Activated naive CD4-positive, alpha-beta T cell (primary cell): ENCODE measurements around the gene MALT1.

ENCODE experiments used
- DNase-seq, 4 experiments: peaks; one replicate each; lab custom pipeline; 2025; lab: John Stamatoyannopoulos, UW

Gene MALT1

DNA sequence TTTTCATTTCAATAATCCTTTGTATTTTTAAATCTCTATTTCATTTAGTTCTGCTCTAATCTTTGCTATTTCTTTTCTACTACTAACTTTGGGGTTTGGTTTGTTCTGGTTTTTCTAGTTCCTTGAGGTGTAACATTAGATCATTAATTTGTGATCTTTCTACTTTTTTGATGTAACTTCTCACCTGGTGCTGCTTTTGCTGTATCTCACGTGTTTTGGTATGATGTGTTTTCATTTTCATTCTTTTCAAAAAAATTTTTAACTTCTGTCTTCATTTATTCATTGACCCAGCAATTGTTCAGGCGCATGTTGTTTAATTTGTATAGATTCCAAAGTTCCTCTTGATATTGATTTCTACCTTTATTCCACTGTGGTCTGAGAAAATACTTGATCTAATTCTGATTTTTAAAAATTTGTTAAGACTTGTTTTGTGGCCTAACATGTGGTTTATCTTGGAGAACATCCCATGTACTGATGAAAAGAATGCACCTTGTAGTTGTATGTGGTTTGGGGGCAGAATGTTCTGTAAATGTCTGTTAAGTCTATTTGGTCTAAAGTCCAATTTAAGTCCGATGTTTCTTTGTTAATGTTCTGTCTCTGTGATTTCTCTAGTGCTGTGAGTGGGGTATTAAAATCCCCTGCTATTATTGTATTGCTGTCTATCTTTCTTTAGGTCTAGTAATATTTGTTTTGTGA, 17.3 kb upstream of the MALT1 start:
- no peak for DNase-seq

DNA sequence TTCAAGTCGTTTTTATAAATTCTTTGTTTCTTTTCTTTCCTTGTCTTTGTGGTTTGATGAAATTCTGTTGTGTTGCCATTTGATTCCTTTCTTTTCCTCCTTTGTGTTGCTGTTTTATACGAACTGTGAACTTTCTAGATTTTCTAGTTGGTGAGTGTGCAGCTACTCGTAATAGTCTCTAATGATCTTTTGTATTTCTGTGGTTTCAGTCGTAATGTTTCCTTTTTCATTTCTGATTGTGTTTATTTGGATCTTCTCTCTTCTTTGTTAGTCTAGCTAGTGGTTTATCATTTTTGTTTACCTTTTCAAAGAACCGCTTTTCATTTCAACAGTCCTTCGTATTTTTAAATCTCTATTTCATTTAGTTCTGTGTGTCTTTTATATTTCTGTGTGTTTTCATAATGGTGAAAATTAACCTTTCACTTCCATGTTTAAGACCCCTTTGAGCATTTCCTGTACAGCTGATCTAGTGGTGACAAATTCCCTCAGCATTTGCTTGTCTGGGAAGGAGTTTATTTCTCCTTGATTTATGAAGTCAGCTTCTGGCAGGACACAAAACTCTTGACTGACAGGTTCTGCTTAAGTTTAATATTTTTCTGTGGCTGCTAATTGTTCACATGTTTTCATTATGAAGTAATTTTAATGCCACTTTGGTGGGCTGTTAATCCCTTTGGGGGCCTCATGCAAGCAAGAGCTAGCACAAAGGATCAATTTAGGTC, 16.2 kb upstream of the MALT1 start:
- no peak for DNase-seq

DNA sequence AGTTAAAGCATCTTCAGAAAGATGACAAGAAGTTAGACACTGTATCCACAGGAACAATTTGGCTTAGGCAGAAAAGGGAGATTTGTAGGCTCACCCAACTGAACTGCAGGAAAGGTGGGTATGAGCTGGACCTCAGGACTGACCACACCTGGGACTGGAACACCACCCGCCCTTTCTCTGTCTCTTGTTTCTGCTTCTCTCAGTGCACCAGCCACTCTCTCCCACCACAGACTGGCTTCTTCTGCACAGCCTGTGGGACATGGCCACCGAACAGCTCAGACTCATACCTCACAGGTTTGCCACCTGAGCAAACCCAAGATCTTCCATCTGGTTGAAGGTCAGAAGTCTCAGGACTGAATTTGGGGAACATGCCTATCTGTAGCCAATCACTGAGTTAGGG, 14.2 kb upstream of the MALT1 start:
- no peak for DNase-seq

DNA sequence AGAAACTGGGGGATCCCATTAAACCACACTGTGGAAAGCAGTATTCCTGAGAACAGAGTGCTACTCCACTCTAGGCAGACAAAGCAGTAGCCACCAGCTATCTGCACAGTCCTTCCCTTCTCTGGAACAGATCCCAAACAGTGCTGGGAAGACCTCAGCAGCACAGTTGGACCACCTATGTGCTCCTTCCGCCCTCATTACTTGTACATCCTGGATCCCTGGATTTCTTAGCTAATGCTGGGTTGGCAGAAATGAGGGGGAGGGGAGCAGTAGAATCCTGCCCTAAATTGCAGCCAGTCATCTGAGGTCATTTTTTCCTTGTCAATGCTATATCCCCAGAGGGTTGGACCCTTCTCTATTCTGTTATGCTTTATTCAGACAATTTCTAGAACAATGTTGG, 13.8 kb upstream of the MALT1 start:
- no peak for DNase-seq

DNA sequence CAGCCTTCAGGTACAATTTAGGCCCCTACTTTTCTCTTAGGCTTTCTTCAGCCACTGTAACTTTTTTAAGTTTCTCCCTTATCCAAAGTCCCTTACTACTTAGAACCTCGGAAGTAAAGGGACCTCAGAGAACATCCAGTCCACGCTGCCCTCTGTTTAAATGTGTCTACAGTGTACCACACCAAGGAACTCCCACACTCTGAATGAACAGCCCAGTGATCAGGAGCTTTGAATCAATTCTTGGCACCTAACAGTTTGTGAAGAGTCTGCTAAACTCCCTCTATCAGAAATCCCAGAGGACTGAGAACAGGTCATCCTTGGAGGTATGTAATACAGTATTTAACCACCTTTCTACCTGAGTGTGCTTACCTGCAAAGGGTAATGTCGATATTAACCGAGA, 11.6 kb upstream of the MALT1 start:
- no peak for DNase-seq

DNA sequence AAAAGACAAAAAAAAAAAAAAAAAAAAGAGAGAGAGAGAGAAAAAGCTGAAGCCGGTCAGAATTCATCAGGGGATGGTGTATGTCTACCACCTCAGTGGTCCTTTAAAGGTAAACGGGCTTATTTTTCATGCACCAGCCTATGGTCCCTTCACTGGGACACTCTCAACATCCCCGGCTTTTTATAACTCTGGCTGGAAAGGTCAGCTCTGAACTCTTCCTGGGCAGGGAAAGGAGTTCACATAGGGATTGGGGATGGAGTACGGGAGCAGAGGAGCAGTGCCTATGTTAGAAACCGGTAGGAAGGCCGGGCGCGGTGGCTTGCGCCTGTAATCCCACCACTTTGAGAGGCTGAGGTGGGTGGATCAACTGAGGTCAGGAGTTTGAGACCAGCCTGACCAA, 10.3 kb upstream of the MALT1 start:
- no peak for DNase-seq

DNA sequence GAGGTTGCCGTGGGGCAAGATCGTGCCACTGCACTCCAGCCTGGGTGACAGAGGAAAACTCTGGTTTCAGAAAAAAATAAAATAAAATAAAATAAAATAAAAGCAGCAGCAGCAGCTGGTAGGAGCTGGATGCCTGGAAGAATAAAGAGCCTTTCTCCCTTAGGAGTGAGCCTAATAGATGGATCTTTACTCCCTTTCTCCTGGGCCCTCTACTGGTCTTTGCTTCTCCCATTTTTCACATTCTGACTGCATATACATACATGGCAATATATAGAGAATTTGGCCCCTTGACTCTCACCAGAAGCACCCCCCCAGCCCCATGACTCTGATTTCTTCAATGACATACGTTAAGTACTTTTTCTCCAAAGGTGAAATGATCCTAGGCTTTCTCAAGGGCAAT, 9.8 kb upstream of the MALT1 start:
- DNase-seq: no peak

DNA sequence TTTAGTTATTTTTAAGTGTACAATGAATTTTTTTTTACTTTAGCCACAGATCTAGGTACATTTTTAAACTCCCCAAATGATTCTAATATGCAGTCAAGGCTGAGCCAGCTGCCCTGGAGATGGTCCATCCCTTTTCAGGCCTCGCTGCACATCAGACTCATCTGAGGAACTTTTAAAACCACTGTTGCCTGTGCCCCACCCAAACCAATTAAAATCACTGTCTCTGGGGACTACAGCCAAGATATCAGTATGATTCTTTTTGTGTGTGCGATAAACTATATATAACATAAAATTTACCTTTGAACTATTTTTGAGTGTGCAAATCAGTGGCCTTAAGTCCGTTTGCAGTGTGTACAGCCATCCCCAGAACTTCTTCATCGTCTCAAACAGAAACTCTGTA, 9.1 kb upstream of the MALT1 start:
- no peak for DNase-seq

DNA sequence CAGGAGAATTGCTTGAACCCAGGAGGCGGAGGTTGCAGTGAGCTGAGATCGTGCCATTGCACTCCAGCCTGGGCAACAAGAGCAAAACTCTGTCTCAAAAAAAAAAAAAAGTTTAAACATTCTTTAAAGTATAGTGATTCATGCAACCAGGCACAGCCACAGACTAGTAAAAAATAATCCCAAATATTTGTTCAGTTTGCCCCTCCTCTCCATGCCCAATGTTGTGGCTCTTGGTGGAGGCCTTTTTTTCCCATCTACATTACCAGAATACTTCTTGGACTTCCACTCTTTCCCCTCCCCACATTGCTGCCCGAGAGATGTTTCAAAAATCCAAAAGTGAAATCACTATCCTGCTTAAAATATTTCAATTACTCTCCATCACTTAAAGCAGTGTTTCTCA, 5.1 kb upstream of the MALT1 start:
- no peak for DNase-seq

DNA sequence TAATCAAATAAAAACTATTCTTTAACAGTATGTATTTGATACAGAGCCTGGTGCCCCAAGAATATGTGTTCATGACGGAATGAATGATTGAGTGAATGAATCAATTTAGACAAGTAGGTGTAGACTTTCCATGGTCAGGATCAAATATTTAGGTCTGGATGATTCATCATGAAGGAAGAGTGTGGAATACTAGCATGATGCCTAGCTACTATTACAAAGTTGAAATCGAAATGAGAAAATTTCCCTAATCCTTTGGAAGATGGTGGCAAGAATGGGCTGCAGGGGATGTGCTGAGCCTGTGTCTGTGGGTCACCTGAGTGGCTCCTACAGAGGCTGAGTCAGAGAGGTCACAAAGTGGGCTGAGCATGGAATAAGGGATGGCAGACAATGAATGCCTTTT, 3.1 kb upstream of the MALT1 start:
- DNase-seq: no peak

DNA sequence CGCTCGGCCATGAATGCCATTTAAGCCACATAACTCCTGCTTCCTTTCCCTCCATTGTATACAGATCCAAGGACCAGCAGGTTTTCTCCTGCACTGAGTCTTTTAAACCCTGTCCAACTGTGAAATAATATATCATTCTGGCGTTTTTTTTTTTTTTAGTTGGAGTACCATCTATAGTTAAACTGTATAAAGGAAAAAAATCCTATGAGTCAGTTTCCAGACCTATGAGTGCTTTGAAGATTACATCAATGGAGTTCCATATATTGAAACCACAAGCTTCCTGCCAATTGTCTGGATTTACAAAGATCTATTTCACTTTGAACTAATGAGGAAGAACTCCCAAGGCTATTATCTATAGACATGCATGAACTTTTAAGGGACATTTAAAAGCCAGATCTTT, 2.4 kb upstream of the MALT1 start:
- DNase-seq: no peak

DNA sequence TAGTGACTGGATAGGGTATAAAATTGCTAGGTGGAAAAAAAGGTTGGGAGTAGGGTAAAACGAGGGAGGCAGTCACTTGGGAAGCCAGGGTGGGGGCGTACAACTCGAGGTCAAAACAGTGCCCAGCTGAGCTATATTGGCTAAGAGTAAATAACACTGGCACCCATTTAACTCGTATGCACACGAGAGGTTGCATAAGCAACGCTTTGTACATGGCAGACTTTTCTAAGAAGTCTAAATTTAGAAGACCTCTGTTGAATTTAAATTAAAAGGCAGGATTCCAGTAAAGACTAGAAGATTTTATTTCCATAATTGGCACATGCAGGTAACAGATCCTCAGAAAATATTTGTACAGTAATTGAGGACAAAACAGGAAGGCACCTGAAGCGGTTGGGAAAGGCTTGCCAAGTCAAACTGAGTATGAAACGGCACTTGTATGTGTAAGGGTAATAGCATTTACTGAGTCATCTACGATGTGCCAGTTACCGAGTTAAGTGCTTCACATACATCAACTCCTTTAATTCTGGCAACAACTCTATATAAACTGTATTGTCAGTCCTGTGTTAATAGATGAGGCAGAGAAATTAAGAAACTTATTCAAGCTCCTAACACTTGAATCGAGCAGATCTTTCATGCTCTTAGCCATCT, 1.4 kb upstream of the MALT1 start:
- no peak for DNase-seq

DNA sequence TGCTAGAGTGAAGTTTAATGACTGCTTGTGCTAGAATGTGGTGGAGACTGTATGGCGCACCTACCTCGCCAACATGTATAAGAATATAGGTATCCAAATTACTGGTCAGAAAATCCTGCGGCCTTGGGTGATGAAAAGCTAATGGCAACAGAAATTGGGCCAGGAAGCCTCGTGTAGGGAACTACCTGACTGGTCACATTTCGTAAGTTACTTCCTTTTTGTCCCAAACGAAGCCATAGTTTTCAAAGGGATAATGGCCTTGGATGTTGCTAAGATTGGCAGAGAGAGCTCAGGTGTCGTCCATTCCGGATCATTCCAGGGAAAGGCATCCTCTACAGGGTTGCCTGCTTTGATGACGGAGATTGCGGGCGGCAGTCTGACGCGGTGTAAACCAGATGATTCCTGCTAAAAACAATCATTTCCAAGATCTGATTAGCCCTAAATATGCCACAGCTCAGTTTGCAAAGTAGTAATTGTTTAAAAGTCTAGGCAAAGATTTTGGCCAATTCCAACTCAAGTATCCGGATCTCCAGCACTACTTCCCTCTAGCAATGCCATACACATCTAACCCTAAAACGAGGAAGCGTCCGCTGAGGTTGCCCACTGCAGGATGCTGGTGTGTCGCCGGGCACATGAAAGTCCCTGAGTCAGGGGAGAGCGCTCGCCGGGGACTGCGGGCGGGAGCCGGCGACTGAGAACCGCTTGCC, 708 bp upstream of the MALT1 start:
- DNase-seq: no peak

DNA sequence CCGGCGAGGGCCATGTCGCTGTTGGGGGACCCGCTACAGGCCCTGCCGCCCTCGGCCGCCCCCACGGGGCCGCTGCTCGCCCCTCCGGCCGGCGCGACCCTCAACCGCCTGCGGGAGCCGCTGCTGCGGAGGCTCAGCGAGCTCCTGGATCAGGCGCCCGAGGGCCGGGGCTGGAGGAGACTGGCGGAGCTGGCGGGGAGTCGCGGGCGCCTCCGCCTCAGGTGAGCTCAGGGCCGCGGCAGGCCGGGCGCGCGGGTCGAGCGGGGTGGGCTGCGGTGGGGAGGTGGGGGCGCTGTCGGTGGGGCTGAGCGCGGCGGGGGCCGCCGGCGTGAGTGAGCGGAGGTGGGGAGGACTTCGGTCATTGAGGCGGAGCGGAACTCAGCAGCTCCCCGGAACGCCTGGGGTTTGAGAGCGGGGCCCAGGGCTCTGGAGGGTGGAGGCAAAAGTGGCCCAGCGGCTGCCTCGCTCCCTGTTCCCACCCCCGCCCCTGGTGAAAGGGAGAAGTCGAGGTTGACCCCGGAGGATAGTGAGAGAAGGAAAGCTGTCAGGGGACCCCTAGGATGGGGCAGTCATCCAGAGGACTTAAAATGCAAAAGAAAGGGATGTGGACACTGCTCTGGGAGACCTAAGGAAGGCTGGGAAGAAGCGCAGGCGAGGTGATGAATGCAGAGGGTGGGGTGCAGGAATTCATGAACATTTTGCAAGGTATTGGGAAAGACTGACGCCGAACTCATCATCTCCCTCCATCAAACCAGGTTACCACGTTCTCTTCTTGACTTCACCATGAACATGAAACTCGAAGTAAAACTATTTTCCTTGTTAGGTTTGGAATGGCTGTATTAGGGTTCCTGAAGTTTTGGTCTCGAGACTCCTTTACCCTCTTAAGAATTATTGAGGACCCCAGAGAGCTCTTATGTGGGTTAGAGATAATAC, 633 bp downstream of the MALT1 start:
- peak in 3 of 4 experiments; percentile 47 to 63 (median 51) for DNase-seq

DNA sequence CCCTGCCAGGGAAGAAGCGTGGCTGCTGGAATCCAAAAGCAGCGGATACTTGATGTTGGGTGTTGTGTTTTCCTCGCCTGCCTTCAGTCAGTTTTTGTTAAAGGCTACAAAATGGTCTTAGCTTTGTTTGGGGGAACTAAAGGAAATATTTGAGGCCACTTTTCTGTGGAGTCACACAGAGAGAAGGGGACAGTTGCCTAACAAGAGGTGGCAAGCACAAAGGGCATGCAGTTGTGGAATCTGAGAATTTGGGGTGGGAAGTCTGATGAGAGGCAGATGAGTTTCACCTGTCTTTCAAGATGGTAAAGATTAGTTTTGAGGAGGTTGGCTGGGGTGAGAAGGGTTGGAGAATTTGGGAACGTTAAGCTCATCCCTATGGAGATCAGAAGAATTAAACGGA, 2.9 kb downstream of the MALT1 start:
- DNase-seq: no peak

DNA sequence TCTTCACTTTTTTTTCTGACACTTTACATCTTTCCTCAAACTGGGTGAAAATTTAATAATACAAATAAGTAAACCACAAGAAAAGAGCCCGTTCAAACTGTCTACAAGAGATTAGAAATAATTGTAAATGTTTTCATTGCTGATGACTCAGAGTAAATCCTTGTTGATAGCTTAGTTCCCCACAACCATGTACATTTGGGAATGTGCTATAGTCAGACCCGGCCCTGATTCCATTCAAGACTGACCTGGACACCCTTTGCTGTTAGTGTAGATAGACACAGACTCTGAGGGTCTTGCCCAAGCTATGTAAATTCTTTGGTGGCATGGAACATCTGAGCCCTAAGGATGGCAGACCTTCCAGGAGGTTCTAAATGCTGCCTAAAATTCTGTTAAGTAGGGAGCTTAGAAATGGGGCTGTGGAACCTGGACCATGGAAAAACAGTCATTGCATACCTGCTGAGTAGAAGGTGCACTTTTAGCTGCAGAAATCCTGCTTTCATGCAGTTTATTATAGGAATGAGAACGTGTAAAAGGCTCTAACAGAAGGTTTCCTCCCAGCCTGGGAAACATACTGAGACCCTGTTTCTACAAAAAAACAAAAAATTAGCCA, 3.7 kb downstream of the MALT1 start:
- DNase-seq: no peak

DNA sequence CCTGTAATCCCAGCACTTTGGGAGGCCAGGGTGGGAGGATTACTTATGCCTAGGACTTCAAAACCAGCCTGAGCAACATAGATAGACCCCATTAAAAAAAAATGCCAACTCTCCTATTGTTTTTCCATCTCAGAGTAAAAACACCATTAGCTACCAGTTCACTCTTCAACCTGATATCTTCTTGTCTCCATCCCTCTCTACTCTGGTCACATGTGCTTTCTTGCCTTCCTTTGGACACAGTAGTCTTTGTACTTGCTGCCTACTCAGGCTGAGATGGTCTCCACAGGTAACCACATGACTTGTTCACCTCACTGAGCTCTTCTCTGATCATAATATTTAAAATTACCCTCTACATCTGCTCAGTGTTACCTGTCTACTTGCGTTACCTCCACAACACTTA, 5.0 kb downstream of the MALT1 start:
- DNase-seq: no peak

DNA sequence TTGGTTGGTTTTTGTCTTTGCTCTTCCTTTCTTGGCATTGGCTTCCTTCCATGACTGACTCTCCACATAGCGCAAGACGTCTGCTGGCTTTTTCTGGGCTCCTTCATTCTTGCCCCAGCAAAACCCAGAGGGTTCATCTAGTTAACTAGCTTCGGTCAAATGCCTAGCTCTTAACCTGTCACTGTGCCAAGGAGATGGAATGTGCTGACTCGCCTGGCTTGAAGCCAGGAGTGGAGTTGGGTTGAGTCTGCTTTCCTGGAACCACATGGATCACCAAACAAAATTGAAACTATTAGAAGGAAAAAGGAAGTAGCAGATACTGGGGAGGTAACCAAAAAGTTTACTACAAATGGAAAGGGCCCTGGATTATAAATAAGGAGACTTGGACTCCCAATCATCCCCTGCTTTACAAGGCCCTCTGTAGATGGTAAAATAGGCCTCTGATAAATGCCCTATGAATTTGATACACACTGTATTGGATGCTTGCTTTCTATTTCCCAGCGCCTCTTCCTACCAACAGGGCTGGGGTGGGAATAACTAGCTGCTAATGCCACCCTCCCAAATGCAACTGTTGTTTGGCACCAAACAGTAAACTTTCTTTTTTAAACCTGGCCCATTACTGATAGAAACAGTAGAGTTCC, 11.3 kb downstream of the MALT1 start:
- DNase-seq: no peak

DNA sequence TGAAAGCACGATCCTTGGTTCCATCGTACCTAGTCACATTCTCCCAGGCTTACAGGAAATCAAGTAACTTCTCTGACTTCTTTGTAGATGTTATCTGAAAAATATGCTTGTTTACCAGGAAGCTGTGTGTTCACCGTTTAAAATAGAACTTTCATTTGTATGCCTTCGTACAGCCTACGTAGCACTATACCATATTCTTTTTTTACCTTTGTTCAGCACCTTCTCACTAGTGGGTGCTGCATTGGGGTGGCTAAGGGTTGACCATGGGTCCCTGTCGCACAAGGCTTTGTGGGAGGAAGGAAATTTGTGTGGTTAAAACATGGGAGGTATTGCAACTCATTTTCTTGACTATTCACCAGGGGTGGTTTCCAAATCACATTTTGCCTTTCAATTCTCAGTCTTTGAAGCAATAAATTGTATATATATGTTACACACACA, 16.6 kb downstream of the MALT1 start:
- DNase-seq: peak in 3 of 4 experiments; percentile 2 to 19 (median 11)

DNA sequence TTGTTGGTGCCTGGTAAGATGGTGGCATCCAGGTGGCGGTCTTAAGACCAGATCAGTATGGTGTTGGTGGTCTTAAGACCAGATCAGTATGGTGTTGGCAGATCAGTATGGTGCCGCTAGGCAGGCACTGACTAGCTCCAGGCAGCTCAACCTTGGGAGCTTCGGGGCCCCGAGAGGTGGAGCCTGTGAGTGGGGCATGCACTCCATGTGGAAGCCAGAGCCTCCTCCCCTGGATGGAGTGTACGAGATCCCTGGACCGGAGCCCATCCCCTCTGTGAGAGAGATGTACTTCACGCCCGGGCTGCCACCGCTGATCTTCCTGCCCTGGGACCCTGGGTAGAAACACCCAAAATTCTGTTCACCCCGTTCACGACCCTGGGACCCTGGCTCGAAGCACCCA, 19.0 kb downstream of the MALT1 start:
- DNase-seq: no peak

DNA sequence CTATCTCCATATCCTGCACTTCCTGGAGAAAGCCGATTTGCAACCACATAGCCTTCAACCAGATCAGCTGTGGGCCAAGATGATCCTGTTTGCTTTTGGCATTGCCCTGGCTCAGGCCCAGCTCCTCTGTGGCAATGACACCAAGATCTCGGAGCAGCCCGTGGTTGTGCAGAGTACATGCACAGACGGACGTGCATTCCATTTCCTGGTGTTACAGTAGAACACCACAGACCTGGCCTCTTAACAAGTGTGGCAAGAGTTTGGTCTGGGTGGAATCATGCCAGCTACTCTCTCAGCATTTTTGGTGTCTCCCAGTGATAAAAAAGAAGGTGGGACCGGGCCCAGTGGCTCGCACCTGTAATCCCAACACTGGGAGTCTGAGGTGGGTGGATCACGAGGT, 20.0 kb downstream of the MALT1 start:
- no peak for DNase-seq
